Raji (cell line): ENCODE data around the gene ZDHHC1.

Experiments
- POLR2A ChIP-seq: IDR thresholded peaks from 2 replicates; pipeline ENCODE4 v1.6.1; 2011; ENCODE audit warnings: low read depth, low read length, control low read depth; ENCODE audit not compliant: insufficient read depth

ZDHHC1 gene

GRCh38 chr16:67388191-67388590 is 28.1 kb downstream of the ZDHHC1 start:
- TF ChIP-seq POLR2A: no peak

GRCh38 chr16:67387479-67388079 is 28.7 kb downstream of the ZDHHC1 start:
- TF ChIP-seq POLR2A: no peak

GRCh38 chr16:67386861-67387455 is 29.3 kb downstream of the ZDHHC1 start:
- no peak for TF ChIP-seq POLR2A

GRCh38 chr16:67384778-67385510 is 31.3 kb downstream of the ZDHHC1 start:
- no peak for TF ChIP-seq POLR2A

- no peak for TF ChIP-seq POLR2A
Measured at GRCh38 chr16:67383284-67383683, 33.0 kb downstream of the ZDHHC1 start.

- TF ChIP-seq POLR2A: no peak
Measured at GRCh38 chr16:67378642-67379041, 37.6 kb downstream of the ZDHHC1 start.

- no peak for TF ChIP-seq POLR2A
Measured at GRCh38 chr16:67372664-67373063, 43.6 kb downstream of the ZDHHC1 start.

GRCh38 chr16:67370661-67371060 is 45.6 kb downstream of the ZDHHC1 start:
- no peak for TF ChIP-seq POLR2A

GRCh38 chr16:67364600-67365235 is 51.6 kb downstream of the ZDHHC1 start:
- no peak for TF ChIP-seq POLR2A

GRCh38 chr16:67361038-67361437 is 55.2 kb downstream of the ZDHHC1 start:
- TF ChIP-seq POLR2A: no peak

- TF ChIP-seq POLR2A: no peak
Measured at GRCh38 chr16:67357561-67357960, 58.7 kb downstream of the ZDHHC1 start.

- no peak for TF ChIP-seq POLR2A
Measured at GRCh38 chr16:67356396-67356795, 59.9 kb downstream of the ZDHHC1 start.

- TF ChIP-seq POLR2A: no peak
Measured at GRCh38 chr16:67350324-67350723, 66.0 kb downstream of the ZDHHC1 start.

GRCh38 chr16:67349172-67349571 is 67.1 kb downstream of the ZDHHC1 start:
- no peak for TF ChIP-seq POLR2A

- TF ChIP-seq POLR2A: no peak
Measured at GRCh38 chr16:67346341-67346740, 69.9 kb downstream of the ZDHHC1 start.

- TF ChIP-seq POLR2A: no peak
Measured at GRCh38 chr16:67345401-67345800, 70.9 kb downstream of the ZDHHC1 start.
